T-helper 1 cell treated with Interleukin-12 subunit alpha and Interleukin-12 subunit beta and Interleukin-4 antibody, amounts not matched to agents 30 μg/mL and 1 μg/mL, for 36 hours (primary cell): ENCODE measurements around the gene FAM124B.

Experiments used
- H3K27ac Mint-ChIP-seq: one replicate; pipeline ENCODE4 v1.8.0; 2021; ENCODE audit warnings: mild to moderate bottlenecking, mixed read lengths
- H3K27me3 Mint-ChIP-seq: one replicate; pipeline ENCODE4 v1.8.0; 2021; ENCODE audit warnings: low read depth, mixed read lengths
- H3K36me3 Mint-ChIP-seq: one replicate; pipeline ENCODE4 v1.8.0; 2021; ENCODE audit warnings: low read depth, mixed read lengths
- H3K4me1 Mint-ChIP-seq: one replicate; pipeline ENCODE4 v1.8.0; 2021; ENCODE audit warnings: low read depth, mixed read lengths
- H3K4me3 Mint-ChIP-seq: one replicate; pipeline ENCODE4 v1.8.0; 2021; ENCODE audit warnings: mild to moderate bottlenecking, moderate library complexity, mixed read lengths
- H3K9me3 Mint-ChIP-seq: one replicate; pipeline ENCODE4 v1.8.0; 2021; ENCODE audit warnings: mixed read lengths

Gene FAM124B

DNA sequence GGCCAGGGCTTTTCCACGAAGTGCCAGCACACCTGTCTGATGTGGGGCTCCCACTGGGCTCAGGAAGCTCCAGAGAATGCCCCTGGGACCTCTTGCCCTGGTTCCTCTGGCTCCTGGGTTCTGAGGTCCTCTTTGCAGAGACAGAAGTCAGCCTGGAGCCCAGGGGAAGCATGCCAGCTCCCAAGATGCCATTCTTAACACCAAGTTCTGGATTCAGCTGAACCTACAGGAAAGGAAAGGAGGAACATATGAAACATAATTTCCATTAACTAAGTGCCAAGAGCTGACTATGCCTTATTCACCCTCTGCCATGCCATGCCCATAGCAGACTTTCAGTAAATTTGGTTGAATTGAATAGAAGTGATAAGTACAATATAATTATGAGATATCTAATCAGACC is 21.9 kb downstream of the FAM124B start:
- Mint-ChIP-seq H3K9me3 (no peaks in the 10 kb centered on the region), H3K36me3 (no peaks in the 10 kb centered on the region), H3K27ac (no peak overlapping the region), H3K4me1 (no peaks in the 10 kb centered on the region), H3K27me3 (peaks cover 4% of the 10 kb centered on the region), H3K4me3 (no peak overlapping the region)

DNA sequence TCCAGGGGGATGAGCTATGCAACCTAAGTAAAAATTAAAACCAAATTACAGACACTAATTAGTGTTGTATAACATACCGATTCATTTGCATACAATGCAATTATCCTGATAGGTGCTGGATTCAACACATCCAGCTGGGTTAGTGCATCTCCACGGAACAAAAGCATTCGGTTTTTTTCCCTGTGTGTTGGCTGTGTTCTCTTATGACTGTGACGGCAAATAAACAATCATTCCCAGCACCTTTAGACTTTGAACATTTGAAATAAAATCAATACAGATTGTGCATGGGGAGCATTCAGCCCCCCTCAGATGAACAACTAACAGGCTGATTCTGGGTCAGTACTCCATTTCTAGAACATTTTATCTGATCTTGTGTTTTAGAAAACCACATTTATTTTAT is 22.7 kb downstream of the FAM124B start:
- Mint-ChIP-seq H3K27ac (no peak overlapping the region), H3K4me3 (no peak overlapping the region), H3K27me3 (peaks cover 4% of the 10 kb centered on the region), H3K4me1 (no peaks in the 10 kb centered on the region), H3K36me3 (no peaks in the 10 kb centered on the region), H3K9me3 (no peaks in the 10 kb centered on the region)

DNA sequence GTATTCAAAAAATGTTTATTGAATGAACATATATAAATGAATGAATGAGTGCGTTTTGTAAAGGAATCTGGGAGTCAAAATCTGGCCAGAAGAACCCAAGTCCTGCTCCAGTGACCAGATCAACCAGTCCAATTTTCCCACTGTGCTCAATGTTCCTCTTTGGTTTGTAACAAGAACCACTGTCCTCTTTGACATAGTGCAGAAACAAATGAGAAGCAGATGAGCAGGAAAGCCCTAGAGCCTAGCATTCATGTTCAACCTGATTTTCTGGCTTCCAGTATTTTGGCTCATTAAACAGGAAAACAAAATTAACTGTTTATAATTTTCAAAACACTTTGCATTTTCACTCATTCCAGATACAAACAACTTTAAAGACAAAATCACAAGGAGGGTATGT is 23.2 kb downstream of the FAM124B start:
- H3K9me3 Mint-ChIP-seq, result no peaks in the 10 kb centered on the region
- no peaks in the 10 kb centered on the region for H3K4me1 Mint-ChIP-seq
- no peak overlapping the region for H3K4me3 Mint-ChIP-seq
- no peak overlapping the region for H3K27ac Mint-ChIP-seq
- no peaks in the 10 kb centered on the region for H3K36me3 Mint-ChIP-seq
- peaks cover 8% of the 10 kb centered on the region for H3K27me3 Mint-ChIP-seq

DNA sequence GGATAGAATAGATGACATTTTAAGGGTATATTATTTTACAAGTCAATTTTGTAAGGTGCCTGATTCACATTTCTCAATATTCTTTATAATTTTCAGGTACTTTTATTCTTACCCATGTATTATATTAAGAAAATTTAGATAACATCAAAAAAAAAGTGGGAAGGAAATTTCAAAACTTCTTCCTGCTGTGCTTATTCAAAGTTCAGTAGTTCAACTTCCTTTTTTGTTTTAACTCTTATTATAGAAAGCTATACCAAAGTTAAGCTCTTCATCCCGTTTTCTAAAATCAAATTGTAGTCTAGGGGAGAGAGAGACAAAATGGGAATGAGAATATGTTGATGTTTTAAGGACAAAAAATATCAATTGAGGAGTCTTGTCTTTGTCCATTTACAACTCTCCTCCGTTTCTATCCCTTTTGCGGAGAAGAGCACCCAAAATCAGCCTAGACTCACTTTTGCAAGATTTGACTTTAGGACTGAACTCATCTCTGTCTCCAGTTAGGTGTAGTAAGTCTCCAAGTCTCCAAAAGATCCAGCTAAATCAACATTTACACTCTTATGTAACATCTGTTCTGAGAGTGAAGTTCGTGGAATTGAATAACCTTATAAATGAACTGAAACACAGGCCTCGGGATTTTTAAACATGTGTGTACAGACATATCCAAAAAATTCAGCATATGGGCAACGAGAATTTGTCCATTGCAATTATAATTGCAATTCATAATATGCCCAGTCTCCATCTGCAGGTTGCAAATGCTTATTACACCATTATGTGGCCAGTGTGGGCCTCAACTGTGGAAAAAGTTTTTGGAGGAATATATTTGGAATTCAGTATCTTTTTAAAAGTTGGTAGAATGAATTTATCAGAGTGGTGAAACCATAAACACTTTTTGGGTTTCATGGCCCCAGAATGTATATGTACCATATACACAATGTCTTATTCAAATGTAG is 23.9 kb downstream of the FAM124B start:
- H3K27ac Mint-ChIP-seq, result no peak overlapping the region
- H3K27me3 Mint-ChIP-seq, result peaks cover 8% of the 10 kb centered on the region
- no peaks in the 10 kb centered on the region for H3K4me1 Mint-ChIP-seq
- H3K9me3 Mint-ChIP-seq, result no peaks in the 10 kb centered on the region
- no peak overlapping the region for H3K4me3 Mint-ChIP-seq
- no peaks in the 10 kb centered on the region for H3K36me3 Mint-ChIP-seq

DNA sequence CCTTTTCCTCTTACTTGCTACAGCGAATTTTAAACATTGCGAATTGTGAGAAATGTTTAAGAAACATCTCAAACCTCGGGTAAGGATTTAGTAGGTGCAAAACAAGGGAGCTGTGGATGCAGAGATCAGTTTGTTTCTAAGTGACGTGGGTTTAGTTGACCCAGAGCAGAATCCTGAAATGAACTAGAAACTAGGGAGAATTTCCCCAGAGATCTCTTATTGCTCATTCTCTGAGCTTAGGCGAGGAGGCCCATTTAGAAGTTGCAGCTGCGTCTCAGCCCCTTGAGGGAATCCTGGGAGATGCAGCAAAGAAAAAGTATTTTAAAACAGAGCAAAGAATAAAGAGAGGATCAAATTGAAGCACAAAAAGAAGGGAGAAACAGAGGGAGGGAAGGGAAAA is 29.3 kb downstream of the FAM124B start:
- Mint-ChIP-seq H3K27me3 (peaks cover 19% of the 10 kb centered on the region), H3K36me3 (no peaks in the 10 kb centered on the region), H3K4me3 (no peak overlapping the region), H3K4me1 (no peaks in the 10 kb centered on the region), H3K27ac (no peak overlapping the region), H3K9me3 (no peaks in the 10 kb centered on the region)

DNA sequence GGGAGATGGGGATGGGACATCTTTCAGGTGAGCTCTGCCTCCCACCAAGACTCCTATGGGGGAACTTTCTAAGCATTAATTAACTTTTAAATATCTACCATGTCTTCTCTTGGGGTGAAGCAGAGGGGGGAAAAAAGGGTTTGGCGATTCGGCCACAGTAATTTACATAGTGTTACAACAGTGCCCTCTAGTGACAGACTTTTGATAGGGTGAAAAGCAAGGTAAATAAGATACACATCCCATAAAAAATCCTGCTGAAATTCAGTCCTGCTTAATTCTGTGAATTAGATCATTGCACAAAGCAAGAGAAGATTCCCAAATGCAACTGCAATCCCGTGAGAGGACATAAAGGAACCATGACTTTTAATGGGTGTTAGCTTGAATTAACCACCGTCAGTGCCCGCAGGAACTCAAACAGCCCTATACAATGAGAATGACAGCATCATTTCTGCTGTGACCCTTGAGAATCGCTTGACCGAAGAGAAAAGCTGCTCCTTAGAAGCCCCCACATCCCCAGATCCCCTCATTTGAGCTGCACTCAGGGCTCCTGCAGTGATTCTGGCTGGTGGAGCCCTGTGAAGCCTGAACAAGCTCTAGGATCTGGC is 32.8 kb downstream of the FAM124B start:
- Mint-ChIP-seq H3K36me3 (no peaks in the 10 kb centered on the region), H3K4me1 (no peaks in the 10 kb centered on the region), H3K27me3 (peaks cover 15% of the 10 kb centered on the region), H3K9me3 (no peaks in the 10 kb centered on the region), H3K4me3 (no peak overlapping the region), H3K27ac (no peak overlapping the region)

DNA sequence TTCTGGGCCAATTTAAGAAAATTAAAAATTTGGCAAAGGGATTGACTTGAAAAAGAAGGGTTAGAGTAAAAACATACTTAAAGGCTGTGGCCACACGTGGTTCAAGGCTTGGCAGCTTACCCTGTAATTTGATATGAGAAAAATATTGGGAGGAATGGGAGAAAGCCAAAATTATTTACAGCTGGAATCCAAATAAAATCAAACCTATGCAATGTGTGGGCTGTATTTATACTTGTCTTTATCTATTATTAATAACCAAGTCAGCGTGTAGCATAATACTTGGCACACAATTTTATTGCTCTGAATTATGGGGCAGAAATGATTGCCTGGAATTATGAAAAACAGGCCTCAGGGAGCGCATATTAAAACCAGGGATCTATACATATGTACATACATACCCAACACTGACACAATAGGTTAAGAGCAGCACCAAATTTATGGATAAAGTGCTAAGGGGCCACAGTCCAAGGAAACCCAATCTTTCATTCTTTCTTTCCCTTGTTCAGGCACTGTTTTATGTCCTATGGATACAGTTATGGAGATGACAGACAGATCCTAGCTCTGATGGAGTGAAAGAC is 35.6 kb downstream of the FAM124B start:
- peaks cover 5% of the 10 kb centered on the region for H3K27me3 Mint-ChIP-seq

DNA sequence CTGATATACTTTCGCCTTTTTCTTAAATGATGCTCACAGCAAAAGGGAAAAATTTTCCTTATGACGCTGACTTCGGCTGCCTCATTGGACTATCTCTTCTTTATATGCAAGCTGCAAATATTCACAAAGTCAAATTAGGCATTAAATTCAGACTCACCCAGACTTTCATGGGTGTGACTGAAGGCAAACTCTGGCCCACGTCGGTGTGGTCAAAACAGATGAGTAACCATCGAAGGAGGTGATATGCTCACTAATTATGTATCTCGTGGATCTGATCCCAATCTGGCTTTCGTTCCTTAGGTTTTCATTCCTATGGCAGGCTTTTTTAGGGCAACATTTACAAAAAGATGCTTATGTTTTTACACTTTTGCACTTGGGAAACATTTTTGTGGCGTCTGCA is 36.6 kb downstream of the FAM124B start:
- H3K27ac Mint-ChIP-seq, result no peak overlapping the region
- peaks cover 7% of the 10 kb centered on the region for H3K27me3 Mint-ChIP-seq
- no peaks in the 10 kb centered on the region for H3K9me3 Mint-ChIP-seq
- no peaks in the 10 kb centered on the region for H3K4me1 Mint-ChIP-seq
- no peaks in the 10 kb centered on the region for H3K36me3 Mint-ChIP-seq
- no peak overlapping the region for H3K4me3 Mint-ChIP-seq

More for the DNA sequence above, 35.6 kb downstream of the FAM124B start:
- no peak overlapping the region for H3K27ac Mint-ChIP-seq
- H3K4me1 Mint-ChIP-seq, result no peaks in the 10 kb centered on the region
- no peaks in the 10 kb centered on the region for H3K9me3 Mint-ChIP-seq
- H3K4me3 Mint-ChIP-seq, result no peak overlapping the region
- H3K36me3 Mint-ChIP-seq, result no peaks in the 10 kb centered on the region

DNA sequence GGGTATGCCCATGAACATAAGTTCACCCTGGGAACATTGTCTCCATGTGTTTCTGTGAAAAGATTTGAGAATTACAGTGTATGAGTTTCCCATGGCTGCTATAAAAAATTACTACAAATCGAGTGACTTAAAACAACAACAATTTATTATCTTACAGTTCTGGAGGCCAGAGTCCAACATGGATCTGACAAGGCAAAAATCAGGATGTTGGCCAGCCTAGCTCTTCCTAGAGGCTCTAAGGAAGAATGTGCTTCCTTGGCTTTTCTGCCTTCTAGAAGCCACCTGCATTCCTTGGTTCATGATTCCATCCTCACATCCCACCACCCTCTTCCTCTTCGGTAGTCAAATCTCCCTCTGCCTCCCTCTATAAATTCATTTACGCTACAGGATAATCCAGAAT is 38.6 kb downstream of the FAM124B start:
- Mint-ChIP-seq H3K4me3 (no peak overlapping the region), H3K4me1 (no peaks in the 10 kb centered on the region), H3K36me3 (no peaks in the 10 kb centered on the region), H3K9me3 (no peaks in the 10 kb centered on the region), H3K27ac (no peak overlapping the region), H3K27me3 (peaks cover 7% of the 10 kb centered on the region)

DNA sequence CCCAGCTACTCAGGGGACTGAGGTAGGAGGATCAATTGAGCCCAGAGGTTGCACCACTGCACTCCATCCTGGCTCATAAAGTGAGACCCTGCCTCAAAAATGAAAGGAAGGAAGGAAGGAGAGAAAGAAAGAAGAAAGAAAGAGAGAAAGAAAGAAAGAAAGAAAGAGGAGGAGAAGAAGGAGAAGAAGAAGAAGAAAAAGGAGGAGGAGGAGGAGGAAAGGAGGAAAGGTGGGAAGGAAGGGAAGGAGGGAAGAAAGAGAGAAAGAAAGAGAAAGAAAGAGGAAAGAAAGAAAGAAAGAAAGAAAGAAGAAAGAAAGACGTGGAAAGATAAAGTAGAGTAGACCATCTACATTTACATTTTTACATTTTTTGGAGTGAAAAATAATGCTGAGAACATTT is 39.8 kb downstream of the FAM124B start:
- Mint-ChIP-seq H3K4me3 (no peak overlapping the region), H3K9me3 (no peaks in the 10 kb centered on the region), H3K27me3 (peaks cover 7% of the 10 kb centered on the region), H3K27ac (no peak overlapping the region), H3K36me3 (no peaks in the 10 kb centered on the region), H3K4me1 (no peaks in the 10 kb centered on the region)

DNA sequence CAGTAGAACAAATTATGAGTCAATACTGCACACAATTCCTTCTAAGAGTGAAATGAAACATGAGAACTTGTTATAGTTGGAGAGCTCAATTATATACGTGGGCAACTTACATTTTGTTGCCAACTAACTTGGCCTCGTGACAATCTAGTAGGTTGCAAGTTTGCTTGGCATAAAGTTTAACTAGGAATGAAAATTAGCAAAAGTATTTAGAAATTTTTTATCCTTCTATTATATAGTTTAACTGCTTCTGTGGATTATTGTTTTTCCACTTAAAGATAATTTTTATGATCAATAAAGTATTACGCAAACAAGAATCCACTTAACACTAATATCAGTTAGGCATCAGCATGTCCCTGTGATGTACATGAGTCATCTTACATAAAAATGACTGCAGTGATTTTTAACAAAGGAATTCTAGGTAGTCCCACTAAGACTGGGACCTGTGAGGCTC is 41.1 kb downstream of the FAM124B start:
- H3K4me3 Mint-ChIP-seq, result no peak overlapping the region
- no peaks in the 10 kb centered on the region for H3K4me1 Mint-ChIP-seq
- peaks cover 7% of the 10 kb centered on the region for H3K27me3 Mint-ChIP-seq
- H3K36me3 Mint-ChIP-seq, result no peaks in the 10 kb centered on the region
- H3K27ac Mint-ChIP-seq, result no peak overlapping the region
- H3K9me3 Mint-ChIP-seq, result no peaks in the 10 kb centered on the region

DNA sequence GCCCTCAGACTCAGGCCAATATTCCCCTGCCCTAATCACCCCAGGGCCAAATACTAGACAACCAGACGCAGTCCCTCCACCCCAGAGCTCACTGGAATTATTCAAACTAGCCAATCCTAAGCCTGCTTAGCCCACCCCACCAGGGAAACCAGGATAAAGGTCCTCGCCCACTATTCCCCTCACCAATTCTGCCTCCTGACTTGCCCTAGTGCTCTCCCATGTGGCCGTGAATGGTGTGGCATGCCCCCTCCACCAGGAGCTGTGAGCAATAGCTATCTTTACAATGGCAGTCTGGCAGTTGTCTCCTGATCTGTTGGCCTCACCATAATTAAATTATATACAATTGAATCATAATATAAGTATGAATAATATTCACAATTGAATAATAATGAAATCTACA is 42.3 kb downstream of the FAM124B start:
- Mint-ChIP-seq H3K4me3 (no peak overlapping the region), H3K4me1 (no peaks in the 10 kb centered on the region), H3K36me3 (no peaks in the 10 kb centered on the region), H3K9me3 (no peaks in the 10 kb centered on the region), H3K27me3 (peaks cover 11% of the 10 kb centered on the region), H3K27ac (no peak overlapping the region)

DNA sequence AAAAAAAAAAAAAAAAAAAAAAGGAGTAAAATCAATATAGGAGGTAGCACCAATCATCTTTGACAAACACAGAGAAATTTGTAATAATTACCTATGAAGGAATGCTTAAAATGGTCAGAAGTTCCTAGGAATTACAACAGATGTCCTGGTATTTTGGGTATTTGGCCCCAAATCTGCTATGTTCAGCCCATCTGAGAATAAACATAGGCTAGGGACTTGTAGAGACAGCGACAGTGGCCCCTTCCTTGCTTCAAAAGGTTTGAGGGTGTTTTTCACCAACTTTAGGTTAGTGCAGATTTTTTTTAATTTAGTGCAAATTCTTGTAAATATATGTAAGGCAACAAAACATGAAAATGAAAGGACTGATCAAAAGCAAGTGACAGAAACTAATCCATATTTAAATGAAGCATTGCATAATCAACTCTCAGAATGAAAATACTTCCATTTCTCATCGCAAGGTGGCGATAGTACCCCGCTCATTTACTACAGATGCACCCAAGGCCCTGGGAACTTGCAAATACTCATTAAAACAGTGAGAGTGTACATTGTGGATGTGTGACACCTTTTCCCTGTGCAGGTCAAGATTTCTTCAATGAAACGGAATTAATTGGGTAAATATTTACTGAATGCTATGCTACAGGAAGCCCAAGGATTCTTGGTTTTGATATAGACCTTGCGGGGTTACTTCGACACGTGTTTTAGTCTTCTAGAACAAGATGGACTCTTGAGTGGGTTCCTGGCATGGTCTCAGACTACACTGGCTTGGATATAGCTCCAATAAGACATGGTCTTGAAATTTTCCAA is 44.6 kb downstream of the FAM124B start:
- Mint-ChIP-seq H3K27ac (no peak overlapping the region), H3K4me1 (no peaks in the 10 kb centered on the region), H3K36me3 (no peaks in the 10 kb centered on the region), H3K9me3 (no peaks in the 10 kb centered on the region), H3K27me3 (peaks cover 16% of the 10 kb centered on the region), H3K4me3 (no peak overlapping the region)

DNA sequence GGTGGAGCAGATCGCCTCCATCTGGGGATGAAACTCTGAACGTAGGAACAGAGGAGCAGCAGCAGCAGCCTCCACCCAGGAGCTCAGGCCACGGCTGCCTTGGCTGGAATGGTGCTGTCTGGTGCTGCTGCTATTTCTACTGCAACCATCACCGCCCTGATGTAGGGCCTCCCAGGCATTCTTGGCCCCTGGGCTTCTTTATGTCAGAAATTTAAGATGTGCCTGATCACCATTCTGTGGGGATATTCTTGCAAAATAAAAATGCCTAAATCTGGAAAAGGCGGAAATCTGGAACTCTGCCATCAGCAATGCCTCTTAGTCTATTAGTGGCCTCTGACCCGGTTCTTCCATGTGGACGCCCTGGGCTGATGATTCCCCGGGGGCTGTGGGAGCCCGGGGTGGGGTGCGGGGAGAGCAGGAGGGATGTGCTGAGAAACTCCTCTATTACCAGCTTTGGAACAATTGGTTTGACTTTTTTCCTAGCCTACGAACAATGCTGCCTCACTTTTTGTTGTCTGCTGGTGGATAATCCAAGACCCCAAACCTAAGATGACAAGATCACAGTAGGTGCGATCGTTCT is 47.2 kb downstream of the FAM124B start:
- Mint-ChIP-seq H3K9me3 (no peaks in the 10 kb centered on the region), H3K27me3 (peaks cover 20% of the 10 kb centered on the region), H3K36me3 (no peaks in the 10 kb centered on the region), H3K27ac (no peak overlapping the region), H3K4me3 (no peak overlapping the region), H3K4me1 (no peaks in the 10 kb centered on the region)
